ENCODE data around the gene UNC5C.

- TF ChIP-seq CTCF (IDR thresholded peaks at IDR 0.05) (no peak), POLR2AphosphoS5 (IDR thresholded peaks at IDR 0.05) (no peak), POLR2A (IDR thresholded peaks at IDR 0.05) (no peak)
Measured at GRCh38 chr4:95216636-95217035, 332.1 kb downstream of the UNC5C start.
